GM12873 (cell line): ENCODE measurements around the gene RRBP1.

ENCODE experiments used
- CTCF ChIP-seq: IDR thresholded peaks from 2 replicates; pipeline ENCODE4 v1.5.1; 2012; ENCODE audit warnings: low read depth, mild to moderate bottlenecking, moderate library complexity, low read length, control low read depth; ENCODE audit not compliant: insufficient read depth; ENCODE audit errors: missing control alignments

Gene RRBP1

GRCh38 chr20:17679941-17680835 lies 1.9 kb downstream of the RRBP1 start:
- no peak for TF ChIP-seq CTCF

- no peak for TF ChIP-seq CTCF
Observed at GRCh38 chr20:17678886-17679285, 3.2 kb downstream of the RRBP1 start.

GRCh38 chr20:17678295-17678694 lies 3.7 kb downstream of the RRBP1 start:
- no peak for TF ChIP-seq CTCF

- TF ChIP-seq CTCF = no peak
Observed at GRCh38 chr20:17676942-17677341, 5.1 kb downstream of the RRBP1 start.

- no peak for TF ChIP-seq CTCF
Observed at GRCh38 chr20:17676378-17676759, 5.7 kb downstream of the RRBP1 start.

DNA sequence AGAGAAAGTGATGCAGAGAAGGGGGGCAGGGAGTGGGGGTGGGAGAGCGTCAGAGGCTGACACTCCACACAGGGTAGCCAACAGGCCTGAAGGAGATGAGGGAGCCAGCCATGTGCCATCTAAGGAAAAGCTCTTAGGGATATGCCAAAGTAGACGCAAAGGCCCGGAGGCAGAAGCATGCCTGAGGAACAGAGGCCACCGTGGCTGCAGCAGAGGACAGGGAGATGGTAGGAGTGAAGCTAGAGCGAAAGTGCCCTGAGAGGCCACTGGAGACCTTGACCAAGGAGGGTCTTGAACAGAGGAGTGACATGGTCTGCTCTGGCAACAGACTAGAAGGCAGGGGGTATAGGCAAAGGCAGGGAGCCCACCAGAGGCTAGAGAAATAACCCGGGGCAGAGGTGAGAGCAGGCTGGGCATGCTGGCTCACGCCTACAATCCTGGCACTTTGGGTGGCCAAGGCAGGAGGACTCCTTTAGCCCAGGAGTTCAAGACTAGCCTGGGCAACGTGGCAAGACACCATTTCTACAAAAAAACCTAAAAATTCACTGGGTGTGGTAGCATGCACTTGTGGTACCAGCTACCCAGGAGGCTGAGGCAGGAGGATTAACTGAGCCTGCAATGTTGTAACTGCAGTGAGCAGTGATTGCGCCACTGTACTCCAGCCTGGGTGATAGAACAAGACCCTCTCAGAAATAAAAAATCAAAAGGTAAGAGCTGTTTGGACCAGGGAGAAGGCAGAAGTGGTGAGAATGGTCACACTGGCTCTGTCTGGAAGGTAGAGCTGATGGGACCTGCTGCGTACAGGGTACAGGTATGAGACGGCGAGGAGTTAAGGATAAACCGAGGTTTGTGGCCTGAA lies 6.3 kb downstream of the RRBP1 start:
- TF ChIP-seq CTCF = no peak
